IMR-90 (cell line): ENCODE data around the gene TNIP1. TPM values are rescaled to one million over a fixed set of nuclear protein-coding genes. Genes with fewer than 3 reads are reported as not detected.
A peak's percentile ranks its signal among the peaks of the same experiment; 100 is the strongest.

Experiments
- ATAC-seq: fragments of 200-7000 bp; cut with Tn5 transposase; 2 replicates; pipeline ENCODE4 v1.9.1; 2020; ENCODE audit warnings: low read depth, mild to moderate bottlenecking, moderate library complexity
- BruUV-seq: library from RNA; stranded (reverse); fragments of 400-500 nt; replicated peaks from 2 replicates; lab custom pipeline; 2021; lab: Mats Ljungman, UMichigan
- CTCF ChIA-PET: fragments of 300-600 bp; formaldehyde crosslinking; extraction: SDS; loops from one replicate; lab custom pipeline; 2021; ENCODE audit warnings: antibody characterized with exemption; lab: Yijun Ruan, JAX
- POLR2A ChIA-PET: fragments of 300-600 bp; sonication (Branson Sonifier 250); formaldehyde crosslinking; loops from one replicate; lab custom pipeline; 2022; ENCODE audit warnings: antibody characterized with exemption; ENCODE audit not compliant: unreplicated experiment; lab: Charles Lee
- DNase-seq: peaks from one replicate; pipeline ENCODE4 v3.0.0; 2013
- H2AFZ ChIP-seq: replicated peaks from 2 replicates; pipeline ENCODE3; 2013; ENCODE audit warnings: low read length, mild to moderate bottlenecking; ENCODE audit not compliant: poor library complexity
- H2AK5ac ChIP-seq: 2 replicates; pipeline ENCODE4 v1.6.1; 2013; ENCODE audit warnings: low read depth, low read length, inconsistent platforms
- H2AK9ac ChIP-seq: replicated peaks from 2 replicates; pipeline ENCODE3; 2013; ENCODE audit warnings: mild to moderate bottlenecking, low read depth, low read length, moderate library complexity; ENCODE audit not compliant: poor library complexity
- H2BK120ac ChIP-seq: 2 replicates; pipeline ENCODE4 v1.6.1; 2013; ENCODE audit warnings: low read depth, low read length, inconsistent platforms
- H2BK15ac ChIP-seq: 3 replicates; pipeline ENCODE4 v1.6.1; 2013; ENCODE audit warnings: low read depth, low read length, inconsistent platforms
- H2BK20ac ChIP-seq: 2 replicates; pipeline ENCODE4 v1.6.1; 2013; ENCODE audit warnings: low read depth, mild to moderate bottlenecking, inconsistent platforms, low read length, moderate library complexity
- H2BK5ac ChIP-seq: 2 replicates; pipeline ENCODE4 v1.6.1; 2013; ENCODE audit warnings: mild to moderate bottlenecking, low read depth, low read length, inconsistent platforms; ENCODE audit not compliant: poor library complexity, severe bottlenecking
- H3K14ac ChIP-seq: replicated peaks from 2 replicates; pipeline ENCODE4 v1.6.1; 2013; ENCODE audit warnings: low read depth, low read length, inconsistent platforms
- H3K18ac ChIP-seq: 2 replicates; pipeline ENCODE4 v1.6.1; 2013; ENCODE audit warnings: low read depth, low read length, control low read depth
- H3K23ac ChIP-seq: 2 replicates; pipeline ENCODE4 v1.6.1; 2013; ENCODE audit warnings: low read depth, low read length, inconsistent platforms
- H3K27ac ChIP-seq: 2 replicates; pipeline ENCODE4 v1.5.1; 2013; ENCODE audit warnings: mild to moderate bottlenecking, control low read depth, low read length; ENCODE audit not compliant: insufficient read depth
- H3K27me3 ChIP-seq: 2 replicates; pipeline ENCODE4 v1.6.1; 2013; ENCODE audit warnings: low read length; ENCODE audit not compliant: control insufficient read depth, insufficient read depth
- H3K36me3 ChIP-seq: 2 replicates; pipeline ENCODE4 v1.6.1; 2013; ENCODE audit warnings: low read length, mixed read lengths; ENCODE audit not compliant: control insufficient read depth, insufficient read depth
- H3K4ac ChIP-seq: 2 replicates; pipeline ENCODE4 v1.6.1; 2013; ENCODE audit warnings: low read depth, low read length, inconsistent platforms
- H3K4me1 ChIP-seq: 2 replicates; pipeline ENCODE4 v1.6.1; 2013; ENCODE audit warnings: low read length, mixed read lengths; ENCODE audit not compliant: control insufficient read depth, insufficient read depth
- H3K4me2 ChIP-seq: 2 replicates; pipeline ENCODE4 v1.6.1; 2013; ENCODE audit warnings: low read depth, mild to moderate bottlenecking, control low read depth, low read length, moderate library complexity
- H3K4me3 ChIP-seq: 2 replicates; pipeline ENCODE4 v1.5.1; 2013; ENCODE audit warnings: low read depth, mild to moderate bottlenecking, control low read depth, low read length, moderate library complexity; ENCODE audit not compliant: insufficient read depth
- H3K56ac ChIP-seq: 2 replicates; pipeline ENCODE4 v1.6.1; 2013; ENCODE audit warnings: low read length, inconsistent platforms; ENCODE audit not compliant: insufficient read depth; ENCODE audit errors: extremely low read depth
- H3K79me1 ChIP-seq, 2 experiments: 2 replicates each; pipeline ENCODE4 v1.6.1; 2013; ENCODE audit warnings: low read length in 2 of 2, inconsistent platforms in 1 of 2, low read depth in 1 of 2
- H3K9ac ChIP-seq: 2 replicates; pipeline ENCODE4 v1.6.1; 2013; ENCODE audit warnings: low read depth, low read length, control low read depth
- H3K9me1 ChIP-seq: 2 replicates; pipeline ENCODE4 v1.6.1; 2013; ENCODE audit warnings: low read length, inconsistent platforms; ENCODE audit not compliant: insufficient read depth
- H3K9me3 ChIP-seq: 2 replicates; pipeline ENCODE4 v1.6.1; 2013; ENCODE audit warnings: low read length; ENCODE audit not compliant: control insufficient read depth, insufficient read depth
- H4K20me1 ChIP-seq: 2 replicates; pipeline ENCODE4 v1.6.1; 2013; ENCODE audit warnings: low read length, inconsistent platforms; ENCODE audit not compliant: insufficient read depth
- H4K5ac ChIP-seq: 2 replicates; pipeline ENCODE4 v1.6.1; 2013; ENCODE audit warnings: mild to moderate bottlenecking, low read depth, low read length, control low read depth
- H4K8ac ChIP-seq, 2 experiments: 2 replicates each; pipeline ENCODE4 v1.6.1; 2013; ENCODE audit warnings: low read depth in 2 of 2, low read length in 2 of 2, control low read depth in 1 of 2, inconsistent platforms in 1 of 2
- H4K91ac ChIP-seq: 2 replicates; pipeline ENCODE4 v1.6.1; 2013; ENCODE audit warnings: low read depth, low read length, inconsistent platforms; ENCODE audit not compliant: insufficient read depth
- BHLHE40 ChIP-seq: fragments of 150-350 bp; IDR thresholded peaks from 2 replicates; pipeline ENCODE4 v1.6.1; 2016; ENCODE audit warnings: mild to moderate bottlenecking, low read depth, low read length
- ELK1 ChIP-seq: fragments of 150-350 bp; IDR thresholded peaks from 2 replicates; pipeline ENCODE4 v1.6.1; 2016; ENCODE audit warnings: low read depth, mild to moderate bottlenecking, low read length, moderate library complexity, borderline replicate concordance
- FOS ChIP-seq: fragments of 150-350 bp; IDR thresholded peaks from 2 replicates; pipeline ENCODE4 v1.6.1; 2016; ENCODE audit warnings: low read depth, low read length
- MAFK ChIP-seq: IDR thresholded peaks from 2 replicates; pipeline ENCODE4 v1.6.1; 2012; ENCODE audit warnings: low read depth, low read length, improper control_type of control experiment
- MAZ ChIP-seq: IDR thresholded peaks from 2 replicates; pipeline ENCODE4 v1.6.1; 2012; ENCODE audit warnings: low read depth, mild to moderate bottlenecking, low read length, improper control_type of control experiment, moderate library complexity, borderline replicate concordance
- MXI1 ChIP-seq: IDR thresholded peaks from 2 replicates; pipeline ENCODE4 v1.6.1; 2012; ENCODE audit warnings: low read depth, mild to moderate bottlenecking, low read length, moderate library complexity, borderline replicate concordance
- POLR2A ChIP-seq: IDR thresholded peaks from 2 replicates; pipeline ENCODE4 v1.6.1; 2012; ENCODE audit warnings: mild to moderate bottlenecking, low read depth, low read length
- USF2 ChIP-seq: fragments of 150-350 bp; IDR thresholded peaks from 2 replicates; pipeline ENCODE4 v1.6.1; 2017; ENCODE audit warnings: mild to moderate bottlenecking, antibody characterized with exemption, low read length, low read depth
- WGBS, 2 experiments: methylation state at CpG; one replicate each; pipeline versions ENCODE4 v1.1.5 to v1.1.7; 2013; ENCODE audit warnings: missing lambda C conversion rate in 2 of 2; ENCODE audit not compliant: insufficient read length in 1 of 2; ENCODE audit errors: extremely low coverage in 2 of 2; 5-methylcytosine and 5-hydroxymethylcytosine counted together
- dilution Hi-C: fragments of 300-500 bp; cut with HindIII; formaldehyde crosslinking; loops from one replicate; pipeline ENCODE4 v1.14.3; 2018; ENCODE audit warnings: low sequenced_read_pairs; ENCODE audit not compliant: unreplicated experiment
- in situ Hi-C: fragments of 300-500 bp; cut with MboI; formaldehyde crosslinking; loops from 3 replicates; pipeline ENCODE4 v1.14.3; 2019; ENCODE audit warnings: low sequenced_read_pairs, inconsistent platforms, mixed read lengths
- intact Hi-C: fragments of 100-400 bp; cut with micrococcal nuclease; formaldehyde crosslinking; loops from 2 replicates; pipeline ENCODE4 v1.10.0; 2022
- polyA plus RNA-seq, 3 experiments: library from polyadenylated mRNA; depleted of rRNA; stranded (reverse); fragments of >200 nt; gene quantifications; 2 replicates each; pipeline ENCODE4 v1.2.3, GENCODE V29; 2012; ENCODE audit warnings: low replicate concordance in 1 of 3
- total RNA-seq: library from RNA; depleted of rRNA; stranded (reverse); fragments of >200 nt; gene quantifications from 2 replicates; pipeline ENCODE4 v1.2.3, GENCODE V29; 2012

The TNIP1 gene
- total and polyA plus RNA-seq, 2 of the 4 experiments (the other 2 are of a cell fraction), result 63.8 to 92.8 TPM

GRCh38 chr5:151039665-151040064, 41.2 kb downstream of the TNIP1 start:
- Histone ChIP-seq H3K9me1 (peaks cover 26% of the 10 kb centered on the region), H4K5ac (0 out of 2 replicates have a peak overlapping the region, but pooled peaks have one; percentile 3), H2BK15ac (no peak overlapping the region; the same call in 2 of the 3 replicates), H4K20me1 (peaks cover 22% of the 10 kb centered on the region), H3K4me3 (no peak overlapping the region), H3K23ac (no peak overlapping the region), H4K8ac (0 out of 4 replicates have a peak overlapping the region, but pooled peaks of 1 of the 2 experiments have one; percentile 0), H3K9ac (no peak overlapping the region), H2BK5ac (no peak overlapping the region), H3K4me2 (no peak overlapping the region), H2AK5ac (no peak overlapping the region), H2BK120ac (no peak overlapping the region), H3K79me1 (peaks cover 0 to 38% of the 10 kb centered on the region in 2 experiments; a peak in 2 of 4 replicates), H4K91ac (no peak overlapping the region), H2AK9ac (no peak overlapping the region), H3K14ac (no peak overlapping the region), H3K18ac (no peak overlapping the region), H3K56ac (no peak overlapping the region), H2BK20ac (peak overlapping the region; percentile 49; the same call in 1 of the 2 replicates), H3K9me3 (no peaks in the 10 kb centered on the region), H3K27me3 (no peaks in the 10 kb centered on the region), H3K27ac (no peak overlapping the region), H3K4ac (no peak overlapping the region; the same call in 1 of the 2 replicates), H3K36me3 (peaks cover 59% of the 10 kb centered on the region), H3K4me1 (peaks cover 27% of the 10 kb centered on the region), H2AFZ (no peak overlapping the region)
- WGBS, 2 experiments, result 95% methylated on average over 4 of the region's 9 CpGs; no CpG with 5 or more reads in 1 of the 2 experiments
- CTCF ChIA-PET, result interaction anchor here (1.0 kb wide), 2 partner anchors 9 to 12 kb away, joined by 4 to 6 read pairs; no protein-coding TSS in a partner anchor
- TF ChIP-seq BHLHE40, result no peak
- no peak for TF ChIP-seq MXI1
- no peak for TF ChIP-seq POLR2A
- no peak for TF ChIP-seq MAFK
- no peak for TF ChIP-seq ELK1
- TF ChIP-seq FOS, result no peak
- TF ChIP-seq MAZ, result no peak
- no peak for TF ChIP-seq USF2
- no peak for DNase-seq
- intact Hi-C loops, result no loop called here
- dilution Hi-C loops, result no loop called here
- in situ Hi-C loops, result no loop called here
- no TSS peak for BruUV-seq
- no peak for ATAC-seq
- POLR2A ChIA-PET, result no interaction called here
